Glomerular endothelial cell (primary cell): ENCODE results near the gene DPP9. TPM values are rescaled to one million over a fixed set of nuclear protein-coding genes. Genes with fewer than 3 reads are reported as not detected.
"Not testable (repeated sequence)": the region's sequence is repeated elsewhere in the genome, so short reads cannot be mapped to it uniquely, and the experiment has no call there.

Source experiments
- DNase-seq: peaks from one replicate; pipeline ENCODE4 v3.0.0-alpha.2; 2011; ENCODE audit warnings: low read depth, low spot score; ENCODE audit errors: extremely low read depth
- total RNA-seq: library from RNA; depleted of rRNA; stranded (reverse); fragments of >200 nt; gene quantifications from 2 replicates; pipeline ENCODE4 v1.2.3, GENCODE V29; 2015

The DPP9 gene
- total RNA-seq, 1 donor from 2014 or later = 118 TPM

DNA sequence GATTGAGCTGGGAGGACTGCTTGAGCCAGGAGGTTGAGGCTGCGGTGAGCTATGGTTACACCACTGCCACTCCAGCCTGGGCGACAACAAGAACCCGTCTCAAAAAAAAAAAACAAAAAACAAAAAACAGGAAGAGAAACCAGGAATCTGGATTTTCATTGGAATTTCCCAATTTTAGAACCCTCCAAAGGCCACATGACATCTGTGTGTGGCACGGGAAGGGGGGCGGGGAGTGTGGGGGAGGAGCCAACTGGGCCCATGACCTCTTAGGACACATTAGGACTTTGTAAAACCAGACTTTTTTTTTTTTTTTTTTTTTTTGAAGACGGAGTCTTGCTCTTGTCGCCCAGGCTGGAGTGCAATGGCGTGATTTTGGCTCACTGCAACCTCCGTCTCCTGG, 32.3 kb downstream of the DPP9 start:
- DNase-seq = no peak

DNA sequence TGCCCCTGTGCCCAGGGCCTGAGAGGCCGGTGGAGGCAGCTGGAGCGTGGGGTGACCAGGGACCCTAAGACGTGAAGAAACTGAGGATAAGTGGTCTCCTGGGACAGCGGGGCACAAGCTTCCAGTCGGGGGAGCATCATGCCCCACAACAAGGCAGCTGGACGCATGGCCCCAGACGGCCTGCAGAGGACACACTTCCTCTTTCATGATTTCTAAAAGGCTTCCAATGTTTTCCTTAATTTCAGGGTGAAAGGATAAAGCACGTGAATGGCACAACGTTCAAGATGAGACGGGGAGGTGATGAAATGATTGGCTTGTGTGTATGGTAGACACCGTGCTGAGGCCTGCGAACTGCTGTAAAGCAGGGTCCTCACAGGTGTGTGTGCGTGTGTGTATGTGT, 33.3 kb downstream of the DPP9 start:
- DNase-seq = no peak

DNA sequence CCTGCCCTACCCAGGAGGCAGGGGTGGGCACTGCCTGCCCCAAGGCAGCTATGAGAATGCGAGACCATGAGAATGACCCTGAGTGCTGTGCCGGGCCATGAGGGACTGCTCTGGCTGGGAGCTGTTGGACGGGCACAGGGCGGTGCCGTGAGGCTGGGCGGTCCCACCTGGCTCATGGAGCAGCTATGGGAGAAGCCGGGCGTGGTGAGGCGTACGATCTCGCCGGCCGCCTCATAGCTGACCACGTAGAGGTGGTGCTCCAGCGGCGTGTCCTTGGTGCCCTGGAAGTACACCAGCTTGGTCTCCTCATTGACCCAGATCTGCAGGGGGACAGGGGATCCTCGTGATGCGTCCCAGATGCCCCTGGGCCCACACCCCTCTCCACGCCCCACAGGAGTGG, 34.2 kb downstream of the DPP9 start:
- no peak for DNase-seq

GRCh38 chr19:4688587-4688986, 35.1 kb downstream of the DPP9 start:
- no peak for DNase-seq

- no peak for DNase-seq
Measured at GRCh38 chr19:4687396-4687795, 36.2 kb downstream of the DPP9 start.

DNA sequence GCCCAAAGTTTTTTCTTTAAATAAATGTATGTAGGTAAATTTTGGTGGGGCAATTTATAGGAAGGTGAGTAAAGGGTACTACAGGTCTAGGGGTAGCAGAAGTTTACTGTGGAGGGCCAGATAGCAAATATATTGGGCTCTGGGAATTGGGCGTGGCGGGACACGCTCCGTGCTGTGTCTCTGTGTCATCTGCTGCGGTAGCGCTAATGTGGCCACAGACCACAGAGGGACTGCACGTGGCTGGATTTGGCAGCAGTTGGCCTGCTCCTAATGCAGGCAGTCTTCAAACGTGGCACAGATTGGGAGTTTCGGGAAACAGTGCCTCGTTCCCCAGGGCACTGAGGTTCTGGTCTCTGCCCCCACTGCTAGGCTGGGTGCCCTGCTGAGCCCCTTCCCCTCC, 36.9 kb downstream of the DPP9 start:
- no peak for DNase-seq

- DNase-seq = no peak
Measured at GRCh38 chr19:4684312-4685095, 39.1 kb downstream of the DPP9 start.

GRCh38 chr19:4682417-4683200, 41.0 kb downstream of the DPP9 start:
- DNase-seq = no peak

- DNase-seq = not testable (repeated sequence)
Measured at GRCh38 chr19:4680021-4680420, 43.6 kb downstream of the DPP9 start.

DNA sequence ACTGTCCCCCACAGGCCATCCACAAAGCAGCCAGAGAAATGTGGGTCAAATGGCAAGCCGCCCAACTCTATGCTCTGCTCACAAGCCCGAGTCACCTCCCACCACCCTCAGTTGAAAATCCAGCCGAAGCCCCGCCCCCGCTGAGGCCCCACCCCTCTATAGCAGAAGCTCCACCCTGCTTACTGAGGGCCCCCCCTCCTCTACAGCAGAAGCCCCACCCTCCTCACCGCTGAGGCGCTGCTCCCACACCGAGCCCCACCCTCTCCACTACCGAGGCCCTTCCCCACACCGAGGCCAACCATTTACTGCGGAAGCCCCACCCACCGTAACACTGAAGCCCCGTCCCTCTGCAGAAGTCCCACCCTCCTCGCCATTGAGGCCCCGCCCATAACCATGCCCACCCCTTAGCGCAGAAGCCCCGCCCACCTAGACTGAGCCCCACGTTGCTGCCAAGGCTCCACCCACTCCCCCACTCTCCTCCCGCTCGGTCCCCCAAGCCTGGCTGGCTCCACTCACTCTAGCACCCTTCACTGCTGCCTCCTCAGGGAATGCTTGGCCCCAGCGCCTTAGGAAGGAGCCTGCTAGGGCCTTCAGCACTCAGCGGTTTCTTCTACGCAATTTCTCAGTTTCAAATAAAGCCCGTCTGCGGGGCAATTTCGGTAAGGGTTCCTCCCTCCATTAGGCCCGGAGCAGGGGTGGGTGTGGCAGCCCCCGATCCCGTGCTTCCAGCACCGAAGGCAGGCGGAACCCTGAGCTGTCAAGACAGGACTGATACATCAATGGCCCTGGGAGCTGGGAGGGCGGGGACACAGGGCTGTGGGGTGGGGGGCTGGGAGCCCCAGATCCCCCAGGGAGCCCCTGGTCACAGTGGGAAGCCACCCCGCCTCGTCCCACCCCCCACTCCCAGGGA, 44.5 kb downstream of the DPP9 start:
- no peak for DNase-seq

DNA sequence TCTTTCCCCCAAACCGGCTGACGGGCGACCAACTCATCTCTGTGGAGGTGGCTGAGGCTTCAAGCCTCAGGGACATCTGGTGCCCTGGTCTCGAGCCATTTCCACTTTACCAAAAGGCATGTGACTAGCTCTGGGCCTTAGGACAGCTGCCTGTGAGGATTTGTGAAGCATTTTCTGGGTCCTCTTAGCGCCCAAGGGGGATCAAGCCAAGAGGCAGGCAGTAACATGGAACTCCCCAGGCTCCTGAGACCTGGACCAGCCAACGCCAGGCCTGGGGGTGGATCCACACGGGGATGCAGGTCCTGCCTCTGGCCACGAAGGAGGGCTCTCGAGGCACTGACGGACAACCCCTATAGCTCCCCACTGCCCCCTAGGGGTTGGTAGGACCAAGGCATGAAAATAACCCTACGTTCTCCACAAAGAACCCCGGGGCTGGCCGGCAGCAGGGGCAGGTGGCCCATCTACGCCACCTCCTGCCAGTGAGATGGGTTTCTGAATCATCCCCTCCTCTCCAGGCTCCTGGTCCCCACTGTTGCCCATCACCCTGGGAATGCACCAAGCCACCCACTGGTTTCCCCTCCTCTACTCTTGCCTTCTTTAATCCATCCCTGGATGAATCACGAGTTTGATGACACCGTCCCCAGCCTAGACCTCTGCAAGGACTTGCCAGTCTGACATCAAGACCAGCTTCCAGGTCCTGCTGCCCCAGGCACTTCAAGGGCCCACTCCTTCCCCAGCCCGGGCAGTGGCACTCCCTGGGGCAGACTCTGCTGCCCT, 46.5 kb downstream of the DPP9 start:
- DNase-seq = no peak

DNA sequence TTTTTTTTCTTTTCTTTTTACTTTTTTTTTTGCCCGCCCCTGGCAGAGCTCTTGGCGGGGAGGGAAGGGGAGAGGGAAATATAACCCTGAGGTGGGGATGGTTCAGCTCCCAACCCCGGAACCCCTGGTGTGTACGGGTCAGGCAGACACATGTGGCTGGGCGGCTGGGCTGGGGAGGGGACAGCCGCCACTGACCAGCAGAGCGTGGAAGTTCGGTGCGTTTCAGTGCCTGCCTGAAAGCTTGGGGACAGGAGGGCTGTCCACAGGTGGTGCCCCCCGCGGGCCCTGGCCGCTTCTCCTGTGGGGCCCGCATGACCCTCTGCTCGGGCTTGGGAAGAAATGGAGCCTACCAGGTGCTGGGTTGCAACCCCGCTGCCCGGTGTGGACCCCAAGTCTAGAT, 48.3 kb downstream of the DPP9 start:
- DNase-seq = no peak

DNA sequence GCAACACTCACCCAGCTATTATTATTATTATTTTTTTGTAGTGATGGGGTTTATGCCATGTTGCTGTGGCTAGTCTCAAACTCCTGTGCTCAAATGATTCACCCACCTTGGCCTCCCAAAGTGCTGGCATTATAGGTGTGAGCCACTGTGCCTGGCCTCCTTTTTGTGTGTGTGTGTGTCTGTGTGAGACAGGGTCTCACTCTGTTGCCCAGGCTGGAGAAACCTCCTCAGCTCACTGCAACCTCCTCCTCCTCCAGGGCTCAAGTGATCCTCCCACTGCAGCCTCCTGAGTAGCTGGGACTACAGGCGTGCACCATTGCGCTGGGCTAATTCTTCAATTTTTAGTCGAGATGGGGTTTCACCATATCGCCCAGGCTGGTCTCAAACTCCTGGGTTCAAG, 49.9 kb downstream of the DPP9 start:
- DNase-seq = no peak

GRCh38 chr19:4673216-4673615, 50.4 kb downstream of the DPP9 start:
- DNase-seq = no peak

DNA sequence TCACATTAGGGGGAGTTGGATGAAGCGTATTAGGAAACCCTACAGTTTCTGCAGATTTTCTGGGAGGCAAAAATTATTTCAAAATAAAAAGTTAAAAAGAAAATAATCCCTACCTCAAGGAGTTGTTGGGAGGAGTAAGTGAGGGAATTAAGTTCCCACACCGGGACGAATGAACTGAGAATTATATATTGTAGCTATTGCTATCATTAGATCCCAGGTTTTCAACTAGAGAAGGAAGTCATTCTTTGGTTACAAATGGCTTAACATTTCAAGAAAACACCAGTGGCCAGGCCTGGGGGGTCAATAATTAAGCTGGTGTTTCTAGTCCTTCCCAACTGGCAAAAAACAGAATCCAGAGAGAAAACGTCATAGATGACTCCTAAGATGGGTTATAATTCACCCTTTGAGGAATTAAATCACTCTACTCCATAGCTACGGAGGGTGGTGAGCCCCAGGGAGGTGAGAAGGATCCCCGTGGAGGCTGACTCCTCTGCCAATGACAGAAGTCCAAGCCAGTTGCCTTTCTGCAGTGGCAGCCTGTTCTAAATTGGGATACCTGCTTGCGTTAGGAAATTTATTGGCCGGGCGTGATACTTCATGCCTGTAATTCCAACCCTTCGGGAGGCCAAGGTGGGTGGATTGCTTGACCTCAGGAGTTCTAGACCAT, 52.3 kb downstream of the DPP9 start:
- no peak for DNase-seq

GRCh38 chr19:4669723-4670480, 53.7 kb downstream of the DPP9 start, which contains the start of gene MYDGF:
Gene MYDGF, minus strand, starts transcription at chr19:4670342. Its CDS starts 8 bp downstream, at chr19:4670334.
- DNase-seq = no peak

DNA sequence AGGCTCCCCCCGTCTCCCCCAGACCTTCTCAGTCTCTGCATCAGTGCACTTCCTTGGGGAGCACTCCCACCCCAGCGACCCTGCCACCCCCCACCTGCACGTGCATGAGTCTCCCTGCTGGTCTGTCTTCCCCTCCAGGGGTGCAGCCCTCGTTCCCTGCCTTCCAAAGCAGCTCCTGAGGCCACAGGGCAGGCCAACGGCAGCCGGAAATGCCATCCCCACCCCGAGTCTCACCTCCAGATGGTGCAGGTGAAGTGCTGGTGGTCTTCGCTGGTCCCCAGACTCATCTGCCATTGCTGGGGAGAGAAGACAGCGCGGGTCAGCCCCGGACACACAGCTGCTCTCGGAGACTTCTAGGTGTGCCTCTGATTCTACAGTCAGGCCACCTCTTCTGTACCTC, 59.0 kb downstream of the DPP9 start:
- DNase-seq = no peak

GRCh38 chr19:4662812-4663211, 60.8 kb downstream of the DPP9 start:
- DNase-seq = no peak
